COLO668 (cell line): ENCODE data around the gene SPEF2.

Experiments
- DNase-seq: peaks from one replicate; lab custom pipeline; 2025; ENCODE audit not compliant: unreplicated experiment; lab: John Stamatoyannopoulos, UW

Gene SPEF2

GRCh38 chr5:35780236-35780635 lies 162.6 kb downstream of the SPEF2 start:
- no peak for DNase-seq

- no peak for DNase-seq
Observed at GRCh38 chr5:35781181-35781790, 163.6 kb downstream of the SPEF2 start.

GRCh38 chr5:35783551-35783950 lies 165.9 kb downstream of the SPEF2 start:
- no peak for DNase-seq

- DNase-seq = no peak
Observed at GRCh38 chr5:35785601-35786085, 168.0 kb downstream of the SPEF2 start.

- no peak for DNase-seq
Observed at GRCh38 chr5:35788724-35789123, 171.1 kb downstream of the SPEF2 start.

- no peak for DNase-seq
Observed at GRCh38 chr5:35789732-35790456, 172.2 kb downstream of the SPEF2 start.

GRCh38 chr5:35790457-35790822 lies 172.8 kb downstream of the SPEF2 start:
- DNase-seq = no peak

- DNase-seq = no peak
Observed at GRCh38 chr5:35794328-35794619, 176.6 kb downstream of the SPEF2 start.

- no peak for DNase-seq
Observed at GRCh38 chr5:35794684-35795375, 177.2 kb downstream of the SPEF2 start.

GRCh38 chr5:35799181-35799580 lies 181.5 kb downstream of the SPEF2 start:
- no peak for DNase-seq

- no peak for DNase-seq
Observed at GRCh38 chr5:35799753-35800152, 182.1 kb downstream of the SPEF2 start.

GRCh38 chr5:35803191-35803651 lies 185.6 kb downstream of the SPEF2 start:
- peak; percentile 24 for DNase-seq

GRCh38 chr5:35804201-35804653 lies 186.6 kb downstream of the SPEF2 start:
- DNase-seq = no peak

- DNase-seq = no peak
Observed at GRCh38 chr5:35804841-35805240, 187.2 kb downstream of the SPEF2 start.

- DNase-seq = no peak
Observed at GRCh38 chr5:35810601-35811000, 192.9 kb downstream of the SPEF2 start.

- DNase-seq = no peak
Observed at GRCh38 chr5:35811108-35811741, 193.6 kb downstream of the SPEF2 start.

- no peak for DNase-seq
Observed at GRCh38 chr5:35813521-35813920, 195.9 kb downstream of the SPEF2 start.

GRCh38 chr5:35815089-35815936 lies 197.7 kb downstream of the SPEF2 start:
- DNase-seq = peak; percentile 8

- no peak for DNase-seq
Observed at GRCh38 chr5:35816881-35817521, 199.3 kb downstream of the SPEF2 start.

- no peak for DNase-seq
Observed at GRCh38 chr5:35819026-35819425, 201.4 kb downstream of the SPEF2 start.
